ENCODE data around the gene GMIP. TPM values are rescaled to one million over a fixed set of nuclear protein-coding genes. Genes with fewer than 3 reads are reported as not detected.

The GMIP gene
- total RNA-seq, 1 experiment from 2014 or later, result 12.7 TPM

GRCh38 chr19:19623383-19623782 is 20.1 kb downstream of the GMIP start:
- Histone ChIP-seq H3K27me3 (ENCODE audit: insufficient read depth, low read length) (no peaks in the 10 kb centered on the region), H2AFZ (ENCODE audit: low read length) (no peak overlapping the region), H3K14ac (ENCODE audit: insufficient read depth, low read length) (no peak overlapping the region), H3K4ac (ENCODE audit: low read depth, low read length) (no peak overlapping the region), H3K9me3 (ENCODE audit: control insufficient read depth, low read depth, low read length) (no peaks in the 10 kb centered on the region), H4K8ac (replicated peaks; ENCODE audit: insufficient read length, low read depth, low read length) (no peak overlapping the region), H3K79me2 (ENCODE audit: insufficient read depth, low read length) (peaks cover 2% of the 10 kb centered on the region; the same call in 1 of the 2 replicates), H2AK5ac (ENCODE audit: insufficient read length, low read length) (no peak overlapping the region), H3T11ph (ENCODE audit: low read length) (no peak overlapping the region), H2BK15ac (ENCODE audit: low read depth, low read length) (no peak overlapping the region), H2BK5ac (ENCODE audit: insufficient read length, low read length) (no peak overlapping the region), H2BK120ac (ENCODE audit: low read depth, low read length, poor library complexity, severe bottlenecking) (no peak overlapping the region), H3K9ac (ENCODE audit: extremely low read depth, insufficient read length, low read length) (no peak overlapping the region), H2BK20ac (ENCODE audit: low read depth, low read length, poor library complexity, severe bottlenecking) (no peak overlapping the region), H3K18ac (ENCODE audit: insufficient read length, low read depth, low read length) (no peak overlapping the region), H4K91ac (ENCODE audit: insufficient read length, low read depth, low read length) (no peak overlapping the region), H3K23ac (ENCODE audit: insufficient read length, low read depth, low read length) (no peak overlapping the region), H3K4me1 (ENCODE audit: insufficient read depth, low read length) (peaks cover 3% of the 10 kb centered on the region; the same call in 1 of the 2 replicates), H3K4me2 (ENCODE audit: insufficient read depth, insufficient read length, low read length) (no peak overlapping the region), H3K79me1 (ENCODE audit: insufficient read depth, low read depth, low read length, poor library complexity, severe bottlenecking) (no peaks in the 10 kb centered on the region), H3K27ac (ENCODE audit: insufficient read length, low read depth, low read length) (no peak overlapping the region), H3K23me2 (ENCODE audit: insufficient read length, low read depth, low read length, poor library complexity, severe bottlenecking) (peaks cover 10% of the 10 kb centered on the region), H4K5ac (ENCODE audit: insufficient read length, low read depth, low read length) (no peak overlapping the region), H3K56ac (ENCODE audit: insufficient read length, low read depth, low read length) (no peak overlapping the region), H4K20me1 (ENCODE audit: control insufficient read depth, insufficient read depth, insufficient read length) (peaks cover 2% of the 10 kb centered on the region), H2BK12ac (ENCODE audit: insufficient read length, low read depth, low read length) (no peak overlapping the region)
- Mint-ChIP-seq H3K9me3 (no peaks in the 10 kb centered on the region), H3K27ac (no peak overlapping the region), H3K36me3 (ENCODE audit: insufficient read depth in 1 of 3, low read depth in 3 of 3) (peaks cover 21 to 36% (median 27%) of the 10 kb centered on the region in 3 experiments; a peak in 6 of 7 replicates), H3K4me3 (no peak overlapping the region), H3K27me3 (ENCODE audit: low read depth) (peaks cover 13% of the 10 kb centered on the region), H3K4me1 (peaks cover 20 to 24% of the 10 kb centered on the region in 2 experiments)
- TF ChIP-seq CTCF (conservative IDR thresholded peaks at IDR 0.05), result no peak
- WGBS (ENCODE audit: extremely low coverage, insufficient read length, low lambda C conversion rate), result no CpG with 5 or more reads among the region's 5 CpGs
- DNase-seq, result no peak

Data from H9 (cell line).